ENCODE data around the gene FUNDC2. TPM values are rescaled to one million over a fixed set of nuclear protein-coding genes. Genes with fewer than 3 reads are reported as not detected.
A peak's percentile ranks its signal among the peaks of the same experiment; 100 is the strongest.
"Not testable (repeated sequence)": the region's sequence is repeated elsewhere in the genome, so short reads cannot be mapped to it uniquely, and the experiment has no call there.

Gene FUNDC2
- total RNA-seq, 4 donors from 2014 or later = 40.2 to 83.3 (median 59.8) TPM

DNA sequence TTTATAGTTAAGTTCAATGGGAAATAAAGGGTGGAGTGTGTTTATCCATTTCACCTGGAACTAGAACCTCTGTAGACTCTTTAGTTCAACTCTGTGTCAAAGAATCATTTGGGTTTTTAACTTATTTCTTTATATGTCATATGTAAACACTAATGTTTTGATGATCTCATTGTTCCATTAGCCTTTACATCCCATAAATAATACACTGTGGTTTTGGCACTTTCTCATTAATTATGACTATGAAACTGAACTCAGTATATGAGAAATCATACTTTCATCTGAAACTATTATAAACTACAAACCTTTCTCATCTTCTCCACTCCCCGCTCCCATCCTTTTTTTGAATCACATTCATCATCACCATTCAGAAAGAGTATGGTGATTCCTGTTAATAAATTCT, 35.2 kb upstream of the FUNDC2 start:
- 88 to 100% methylated on average over 1 of the region's 1 CpG for WGBS, 2 donors
- Histone ChIP-seq H3K27me3 (no peaks in the 10 kb centered on the region), H3K36me3 (no peaks in the 10 kb centered on the region), H3K27ac (no peak overlapping the region), H3K9me3 (no peaks in the 10 kb centered on the region), H3K4me3 (no peak overlapping the region), H3K4me1 (peaks cover 0 to 3% (median 0%) of the 10 kb centered on the region in 4 donors)
- TF ChIP-seq, protein P1, sequence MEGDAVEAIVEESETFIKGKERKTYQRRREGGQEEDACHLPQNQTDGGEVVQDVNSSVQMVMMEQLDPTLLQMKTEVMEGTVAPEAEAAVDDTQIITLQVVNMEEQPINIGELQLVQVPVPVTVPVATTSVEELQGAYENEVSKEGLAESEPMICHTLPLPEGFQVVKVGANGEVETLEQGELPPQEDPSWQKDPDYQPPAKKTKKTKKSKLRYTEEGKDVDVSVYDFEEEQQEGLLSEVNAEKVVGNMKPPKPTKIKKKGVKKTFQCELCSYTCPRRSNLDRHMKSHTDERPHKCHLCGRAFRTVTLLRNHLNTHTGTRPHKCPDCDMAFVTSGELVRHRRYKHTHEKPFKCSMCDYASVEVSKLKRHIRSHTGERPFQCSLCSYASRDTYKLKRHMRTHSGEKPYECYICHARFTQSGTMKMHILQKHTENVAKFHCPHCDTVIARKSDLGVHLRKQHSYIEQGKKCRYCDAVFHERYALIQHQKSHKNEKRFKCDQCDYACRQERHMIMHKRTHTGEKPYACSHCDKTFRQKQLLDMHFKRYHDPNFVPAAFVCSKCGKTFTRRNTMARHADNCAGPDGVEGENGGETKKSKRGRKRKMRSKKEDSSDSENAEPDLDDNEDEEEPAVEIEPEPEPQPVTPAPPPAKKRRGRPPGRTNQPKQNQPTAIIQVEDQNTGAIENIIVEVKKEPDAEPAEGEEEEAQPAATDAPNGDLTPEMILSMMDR (IDR thresholded peaks at IDR 0.05) = no peak
- TF ChIP-seq EP300 (IDR thresholded peaks at IDR 0.05) = no peak
- no peak for TF ChIP-seq POLR2A (IDR thresholded peaks at IDR 0.05)
- no peak for DNase-seq (ENCODE audit: low spot score in 2 of 2)

DNA sequence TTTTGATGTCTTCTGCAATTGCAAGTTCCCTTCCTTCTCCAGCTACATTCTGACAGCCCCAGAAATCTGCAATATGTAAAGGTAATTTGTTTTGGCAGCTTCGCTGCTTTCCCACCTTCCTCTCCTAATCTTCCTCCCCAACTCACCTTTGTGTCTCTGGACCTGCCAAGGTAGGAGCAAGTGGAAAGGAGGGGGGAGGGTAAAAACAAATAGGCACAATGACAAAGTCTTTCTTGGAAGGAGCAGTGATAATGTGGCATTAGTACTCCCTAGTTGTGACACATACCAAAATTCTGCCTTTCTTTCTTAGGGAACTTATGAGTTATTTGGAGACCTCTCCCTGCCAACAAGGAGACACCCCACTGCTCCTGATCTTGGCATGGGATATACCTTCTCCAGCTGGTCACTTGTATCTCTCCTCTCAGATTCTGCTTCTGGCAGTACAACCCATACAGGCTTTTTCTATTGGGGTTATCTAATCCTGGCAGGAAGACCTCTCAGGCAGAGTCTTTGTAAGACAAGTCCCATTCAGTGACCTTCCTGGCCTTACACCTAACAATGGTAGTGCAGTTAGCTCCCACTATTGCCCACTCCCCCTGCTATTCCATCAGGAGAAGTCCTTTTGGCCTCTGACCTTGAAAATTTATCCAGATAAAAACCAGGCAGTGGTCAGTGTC, 28.3 kb upstream of the FUNDC2 start:
- Histone ChIP-seq H3K27ac (no peak overlapping the region), H3K27me3 (no peaks in the 10 kb centered on the region), H3K9me3 (no peaks in the 10 kb centered on the region), H3K36me3 (no peaks in the 10 kb centered on the region), H3K4me1 (no peaks in the 10 kb centered on the region), H3K4me3 (no peak overlapping the region)
- TF ChIP-seq, protein P1 (IDR thresholded peaks at IDR 0.05) = no peak
- no peak for TF ChIP-seq EP300 (IDR thresholded peaks at IDR 0.05)
- TF ChIP-seq POLR2A (IDR thresholded peaks at IDR 0.05) = no peak
- DNase-seq (ENCODE audit: low spot score in 2 of 2) = no peak
- WGBS, 2 donors = 74 to 95% methylated on average over 1 of the region's 1 CpG

DNA sequence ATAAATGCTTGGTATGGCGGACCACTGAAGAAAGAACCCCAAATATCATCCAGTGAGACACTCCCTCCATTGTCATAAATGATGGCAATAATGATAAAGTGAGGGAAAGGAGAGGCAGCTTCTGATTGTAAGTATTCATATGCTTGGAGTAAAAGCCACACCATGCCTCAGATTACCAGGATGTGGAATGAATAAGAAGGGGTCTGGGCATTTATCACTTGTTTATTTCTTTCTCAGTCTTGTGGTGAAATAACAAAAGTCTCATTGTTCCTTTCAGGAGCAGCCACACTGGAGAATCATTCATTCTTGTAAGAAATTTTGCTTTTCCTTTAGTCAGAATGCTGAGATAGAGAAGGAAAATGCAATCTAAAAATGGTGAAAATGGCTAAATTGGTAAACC, 25.8 kb upstream of the FUNDC2 start:
- no peaks in the 10 kb centered on the region for H3K4me1 ChIP-seq
- TF ChIP-seq, protein P1 (IDR thresholded peaks at IDR 0.05) = no peak
- no peak for TF ChIP-seq EP300 (IDR thresholded peaks at IDR 0.05)
- no peak for TF ChIP-seq POLR2A (IDR thresholded peaks at IDR 0.05)
- no peaks in the 10 kb centered on the region for H3K9me3 ChIP-seq
- no peak overlapping the region for H3K4me3 ChIP-seq
- H3K27ac ChIP-seq = no peak overlapping the region
- no peaks in the 10 kb centered on the region for H3K36me3 ChIP-seq
- H3K27me3 ChIP-seq = no peaks in the 10 kb centered on the region
- 35 to 53% methylated on average over 1 of the region's 1 CpG for WGBS, 2 donors
- no peak for DNase-seq (ENCODE audit: low spot score in 2 of 2)

DNA sequence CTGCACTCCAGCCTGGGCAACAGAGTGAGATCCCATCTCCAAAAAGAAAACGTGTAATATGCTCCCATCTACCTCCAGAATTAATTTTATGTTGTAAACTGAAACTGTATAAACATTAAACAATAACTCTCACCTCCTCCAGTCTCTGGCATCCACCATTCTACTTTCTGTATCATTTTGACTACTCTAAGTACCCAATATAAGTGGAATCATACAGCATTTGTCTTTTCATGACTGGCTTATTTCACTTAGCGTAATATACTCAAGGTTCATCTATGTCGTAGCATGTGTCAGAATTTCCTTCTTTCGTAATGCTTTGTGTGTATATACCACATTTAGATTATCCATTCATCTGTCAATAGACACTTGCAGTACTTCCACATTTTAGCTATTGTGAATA, 24.8 kb upstream of the FUNDC2 start:
- no peak for TF ChIP-seq EP300 (IDR thresholded peaks at IDR 0.05)
- no peak overlapping the region for H3K27ac ChIP-seq
- no peaks in the 10 kb centered on the region for H3K27me3 ChIP-seq
- no peaks in the 10 kb centered on the region for H3K9me3 ChIP-seq
- DNase-seq (ENCODE audit: low spot score in 2 of 2) = no peak
- H3K4me1 ChIP-seq = no peaks in the 10 kb centered on the region
- 82 to 88% methylated on average over 4 of the region's 4 CpGs for WGBS, 2 donors
- no peak overlapping the region for H3K4me3 ChIP-seq
- no peaks in the 10 kb centered on the region for H3K36me3 ChIP-seq

DNA sequence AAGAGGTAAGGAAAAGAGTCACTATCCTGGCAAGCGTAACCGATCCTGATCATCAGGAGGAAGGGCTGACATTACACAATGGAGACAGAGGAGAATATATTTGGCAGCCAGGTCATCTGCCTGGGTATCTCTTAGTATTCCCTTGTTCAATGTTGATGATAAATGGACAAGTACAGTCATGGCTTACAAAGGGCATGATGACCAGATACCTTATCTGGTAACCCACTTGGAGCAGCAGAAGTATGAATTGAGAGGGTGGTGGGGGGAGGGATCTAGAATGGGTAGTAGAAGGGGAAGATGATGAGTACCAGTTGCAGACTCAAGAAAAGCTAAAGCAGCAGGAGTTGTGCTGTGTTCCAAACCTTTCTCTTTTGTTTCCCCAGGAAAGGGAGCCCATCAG, 21.5 kb upstream of the FUNDC2 start:
- no peak for DNase-seq (ENCODE audit: low spot score in 2 of 2)
- TF ChIP-seq POLR2A (IDR thresholded peaks at IDR 0.05) (no peak), EP300 (IDR thresholded peaks at IDR 0.05) (no peak)
- TF ChIP-seq, protein P1 (IDR thresholded peaks at IDR 0.05) = no peak

DNA sequence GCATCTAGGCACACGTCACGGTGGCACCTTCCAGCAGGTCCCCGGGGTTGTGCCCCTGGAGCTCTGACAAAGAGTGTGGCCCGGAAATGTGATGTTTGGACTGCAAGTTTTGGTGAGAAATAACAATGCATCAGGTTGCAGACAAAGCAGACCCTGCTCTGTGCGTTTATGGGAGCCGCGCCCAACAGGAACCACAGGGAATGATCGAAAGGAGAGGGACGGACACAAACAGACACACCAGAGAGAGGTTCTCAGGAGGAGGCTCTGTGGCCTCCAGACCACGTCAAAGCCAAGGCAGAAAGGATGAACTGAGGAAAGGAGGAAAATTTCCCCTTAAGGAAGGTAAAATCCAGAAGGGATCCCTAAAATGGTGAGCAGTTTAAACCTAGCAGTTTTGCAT, 20.3 kb upstream of the FUNDC2 start:
- 80% methylated on average over 1 of the region's 10 CpGs; no CpG with 5 or more reads in 1 of the 2 donors for WGBS, 2 donors

More for the DNA sequence above, 21.5 kb upstream of the FUNDC2 start:
- Histone ChIP-seq H3K9me3 (no peaks in the 10 kb centered on the region), H3K4me3 (no peak overlapping the region), H3K27me3 (no peaks in the 10 kb centered on the region), H3K4me1 (peaks cover 0 to 5% (median 0%) of the 10 kb centered on the region in 4 donors), H3K27ac (no peak overlapping the region), H3K36me3 (no peaks in the 10 kb centered on the region)
- 80 to 94% methylated on average over 1 to 2 of the region's 2 CpGs for WGBS, 2 donors

DNA sequence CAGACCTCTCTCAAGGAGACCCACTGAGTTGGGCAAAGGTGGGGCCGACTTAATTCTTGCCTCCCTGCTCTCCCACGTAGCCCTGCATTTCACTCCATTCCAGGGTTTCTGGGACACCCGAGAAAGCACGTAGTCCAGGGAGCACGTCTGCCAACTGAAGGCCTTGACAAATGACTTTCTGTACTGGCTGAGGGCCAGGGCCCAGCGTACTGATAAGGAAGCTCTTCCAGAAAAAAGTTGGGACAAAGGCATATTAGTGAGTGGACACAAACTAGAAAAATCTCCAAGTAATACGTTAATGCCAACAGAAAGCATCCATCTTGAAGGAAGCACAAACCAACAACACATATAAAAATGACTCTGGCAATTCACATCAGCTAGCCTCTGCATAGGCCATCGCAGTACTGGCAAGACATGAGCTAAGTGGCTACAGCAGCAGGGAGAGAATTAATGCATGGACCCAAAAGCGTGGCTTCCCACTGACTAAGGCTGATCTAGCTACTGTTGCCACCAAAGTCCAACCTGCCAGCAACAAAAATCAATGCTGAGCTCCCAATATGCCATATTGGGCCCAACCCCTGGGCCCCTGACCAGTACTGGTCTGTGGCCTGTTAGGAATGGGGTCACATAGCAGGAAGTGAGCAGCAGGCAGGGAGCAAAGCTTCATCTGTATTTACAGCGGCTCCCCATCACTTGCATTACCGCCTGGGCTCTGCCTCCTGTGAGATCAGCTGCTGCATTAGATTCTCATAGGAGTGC, 19.6 kb upstream of the FUNDC2 start:
- H3K4me3 ChIP-seq; DNase-seq (ENCODE audit: low spot score in 2 of 2); H3K4me1 ChIP-seq; H3K9me3 ChIP-seq; H3K36me3 ChIP-seq; H3K27me3 ChIP-seq: not testable (repeated sequence)
- 54 to 60% methylated on average over 5 to 9 of the region's 11 CpGs for WGBS, 2 donors
- H3K27ac ChIP-seq = peak overlapping the region in 1 of 4 donors; percentile 13

More for the DNA sequence above, 20.3 kb upstream of the FUNDC2 start:
- not testable (repeated sequence) for H3K9me3 ChIP-seq; DNase-seq (ENCODE audit: low spot score in 2 of 2); H3K27me3 ChIP-seq; H3K27ac ChIP-seq; H3K36me3 ChIP-seq; H3K4me3 ChIP-seq; H3K4me1 ChIP-seq

DNA sequence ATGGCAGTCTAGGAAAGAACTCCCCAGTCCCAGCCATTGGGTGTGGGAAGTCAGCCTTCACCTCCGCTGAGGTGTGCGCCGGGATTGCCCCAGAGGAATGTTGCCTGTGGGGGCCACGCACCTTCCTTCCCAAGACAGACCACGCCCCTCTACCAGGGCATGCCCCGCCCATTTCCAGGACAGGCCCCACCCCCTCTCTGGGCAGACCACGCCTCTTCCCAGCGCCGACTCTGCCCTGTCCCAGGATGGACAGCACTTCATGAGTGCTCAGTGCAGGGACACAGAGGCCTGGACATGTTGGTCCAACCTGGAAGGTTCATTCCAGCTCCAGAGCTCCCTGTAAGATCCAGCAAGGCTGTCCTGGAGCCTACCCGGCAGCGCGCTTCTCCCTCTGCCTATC, 18.1 kb upstream of the FUNDC2 start:
- not testable (repeated sequence) for H3K4me1 ChIP-seq; H3K36me3 ChIP-seq; H3K27me3 ChIP-seq; DNase-seq (ENCODE audit: low spot score in 2 of 2); H3K4me3 ChIP-seq; H3K9me3 ChIP-seq; H3K27ac ChIP-seq
- WGBS, 2 donors = 100% methylated on average over 3 of the region's 12 CpGs
